GM18868 (cell line): ENCODE data around the gene AP2S1.
"Not testable (repeated sequence)": the region's sequence is repeated elsewhere in the genome, so short reads cannot be mapped to it uniquely, and the experiment has no call there.

Experiments used
- ATAC-seq: cut with Tn5 transposase; IDR thresholded peaks from one replicate; pipeline ENCODE4 v1.9.1; 2021; ENCODE audit warnings: mild to moderate bottlenecking, moderate library complexity; ENCODE audit not compliant: unreplicated experiment

The AP2S1 gene

GRCh38 chr19:46868025-46868802 lies 17.6 kb upstream of the AP2S1 start:
- ATAC-seq = no peak

GRCh38 chr19:46867170-46867569 lies 16.5 kb upstream of the AP2S1 start:
- no peak for ATAC-seq

- no peak for ATAC-seq
Measured at GRCh38 chr19:46866407-46867136, 15.9 kb upstream of the AP2S1 start.

- no peak for ATAC-seq
Measured at GRCh38 chr19:46863818-46864629, 13.4 kb upstream of the AP2S1 start.

GRCh38 chr19:46862974-46863632 lies 12.5 kb upstream of the AP2S1 start:
- ATAC-seq = no peak

- no peak for ATAC-seq
Measured at GRCh38 chr19:46862503-46862834, 11.8 kb upstream of the AP2S1 start.

GRCh38 chr19:46861691-46862502 lies 11.3 kb upstream of the AP2S1 start:
- no peak for ATAC-seq

GRCh38 chr19:46860846-46861690 lies 10.4 kb upstream of the AP2S1 start, which contains the start of gene ARHGAP35:
ARHGAP35 (plus strand) TSS chr19:46860997; CDS start chr19:46918676, 57,679 bp downstream.
- ATAC-seq = no peak

- peak; percentile 70 for ATAC-seq
Measured at GRCh38 chr19:46860125-46860845, 9.6 kb upstream of the AP2S1 start.

- no peak for ATAC-seq
Measured at GRCh38 chr19:46859637-46860124, 9.0 kb upstream of the AP2S1 start.

- ATAC-seq = peak; percentile 41
Measured at GRCh38 chr19:46856062-46857022, 5.7 kb upstream of the AP2S1 start.

- ATAC-seq = not testable (repeated sequence)
Measured at GRCh38 chr19:46854698-46855097, 4.1 kb upstream of the AP2S1 start.

- no peak for ATAC-seq
Measured at GRCh38 chr19:46852830-46853229, 2.2 kb upstream of the AP2S1 start.

- no peak for ATAC-seq
Measured at GRCh38 chr19:46849610-46850009, 1.0 kb downstream of the AP2S1 start.

GRCh38 chr19:46848389-46848788 lies 2.3 kb downstream of the AP2S1 start:
- ATAC-seq = no peak

- no peak for ATAC-seq
Measured at GRCh38 chr19:46847528-46847927, 3.1 kb downstream of the AP2S1 start.

- no peak for ATAC-seq
Measured at GRCh38 chr19:46845959-46846459, 4.6 kb downstream of the AP2S1 start.
